Esophagus muscularis mucosa (tissue), 4 donors: Measurements from ENCODE around the gene EIF4E2. TPM values are rescaled to one million over a fixed set of nuclear protein-coding genes. Genes with fewer than 3 reads are reported as not detected.

Experiments used
- DNase-seq: peaks from one replicate; pipeline ENCODE4 v3.0.0-alpha.2; 2017; ENCODE audit errors: extremely low spot score
- H3K27ac ChIP-seq, 4 donors: fragments of 200-600 bp; sonication (generic); replicated peaks in 1 of 4; 1 replicate in 3 of 4; 2 replicates in 1 of 4; pipeline ENCODE4 v1.5.1; 2016 to 2019; ENCODE audit warnings: mild to moderate bottlenecking in 1 of 4
- H3K27me3 ChIP-seq, 4 donors: fragments of 200-600 bp; sonication (generic); one replicate each; pipeline versions ENCODE4 v1.5.1 to v1.6.0; 2016 to 2019
- H3K36me3 ChIP-seq, 4 donors: fragments of 200-600 bp; sonication (generic); one replicate each; pipeline ENCODE4 v1.5.1; 2016 to 2019
- H3K4me1 ChIP-seq, 4 donors: fragments of 200-600 bp; sonication (generic); one replicate each; pipeline ENCODE4 v1.5.1; 2016 to 2019
- H3K4me3 ChIP-seq, 4 donors: fragments of 200-600 bp; sonication (generic); 1 replicate in 2 of 4; 2 replicates in 2 of 4; pipeline ENCODE4 v1.5.1; 2016 to 2019; ENCODE audit warnings: mild to moderate bottlenecking in 4 of 4, moderate library complexity in 1 of 4
- H3K9me3 ChIP-seq, 4 donors: fragments of 200-600 bp; sonication (generic); 1 replicate in 3 of 4; 2 replicates in 1 of 4; pipeline ENCODE4 v1.5.1; 2016 to 2019
- EP300 ChIP-seq: sonication (generic); formaldehyde crosslinking; IDR thresholded peaks from one replicate; pipeline ENCODE4 v1.6.1; 2017; ENCODE audit warnings: antibody characterized with exemption
- POLR2A ChIP-seq: fragments of 450-650 bp; IDR thresholded peaks from one replicate; pipeline ENCODE4 v1.6.1; 2017; ENCODE audit warnings: antibody characterized with exemption, moderate library complexity, mild to moderate bottlenecking, low read depth
- POLR2AphosphoS5 ChIP-seq, 2 donors: sonication (generic); formaldehyde crosslinking; IDR thresholded peaks; one replicate each; pipeline ENCODE4 v1.6.1; 2017; ENCODE audit warnings: antibody characterized with exemption in 2 of 2
- WGBS: methylation state at CpG from one replicate; pipeline ENCODE4 v1.1.5; 2018; 5-methylcytosine and 5-hydroxymethylcytosine counted together
- intact Hi-C: fragments of 100-400 bp; cut with DNase I; formaldehyde crosslinking; loops from one replicate; pipeline ENCODE4 v1.15.1; 2023
- total RNA-seq, 4 donors: library from RNA; depleted of rRNA; stranded (reverse); fragments of >200 nt; gene quantifications; one replicate each; pipeline versions ENCODE4 v1.1.0 to v1.2.1, GENCODE V29; 2016
- TF ChIP-seq, protein P1 (sequence below), 3 experiments: fragments of 200-600 bp in 2 of 3; fragments of 450-650 bp in 1 of 3; sonication (generic) in 2 of 3; IDR thresholded peaks; one replicate each; pipeline ENCODE4 v1.5.1; 2017 to 2019; ENCODE audit warnings: antibody characterized with exemption in 3 of 3, mild to moderate bottlenecking in 2 of 3, moderate library complexity in 1 of 3

Gene EIF4E2
- total RNA-seq, 4 donors from 2014 or later = 37.0 to 55.8 (median 44.2) TPM

DNA sequence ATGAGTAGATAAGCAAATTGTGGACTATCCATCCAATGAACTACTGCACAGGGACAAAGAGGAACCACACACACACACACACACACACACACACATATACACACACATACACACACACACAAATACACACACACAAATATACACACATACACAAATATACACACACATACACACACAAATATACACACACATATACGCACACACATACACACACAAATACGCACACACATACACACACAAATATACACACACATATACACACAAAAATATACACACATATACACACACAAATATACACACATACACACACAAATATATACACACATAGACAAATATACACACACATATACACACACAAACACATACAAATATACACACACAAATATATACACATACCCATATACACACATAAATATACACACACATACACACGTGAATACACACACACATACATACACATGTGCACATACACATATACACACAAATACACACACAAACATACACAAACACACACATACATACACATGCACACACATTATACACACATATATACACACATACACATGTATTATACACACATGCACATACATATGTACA lies 63.1 kb downstream of the EIF4E2 start:
- intact Hi-C loops = no loop called here

DNA sequence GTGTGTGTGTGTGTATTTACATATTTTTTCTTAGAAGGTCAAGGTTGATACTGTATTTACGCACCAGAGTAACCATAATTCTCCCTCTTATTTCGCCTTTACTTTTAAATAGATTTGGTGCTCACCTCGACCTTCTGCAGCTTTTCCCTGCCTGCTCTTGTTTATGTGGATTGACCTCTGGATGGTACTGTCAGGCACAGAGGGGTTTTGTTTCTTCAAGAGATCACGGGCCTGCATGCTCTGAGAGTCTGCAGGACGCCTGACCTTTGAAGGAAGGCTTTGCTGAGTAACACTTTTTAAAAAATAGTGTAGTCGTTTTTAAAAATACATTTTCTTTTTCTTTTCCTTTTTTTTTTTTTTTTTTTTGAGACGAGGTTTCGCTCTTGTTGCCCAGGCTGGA lies 64.8 kb downstream of the EIF4E2 start:
- Histone ChIP-seq H3K27me3 (no peaks in the 10 kb centered on the region), H3K27ac (no peak overlapping the region), H3K4me3 (no peak overlapping the region), H3K4me1 (no peaks in the 10 kb centered on the region), H3K36me3 (no peaks in the 10 kb centered on the region), H3K9me3 (no peaks in the 10 kb centered on the region)
- intact Hi-C loops = no loop called here
- DNase-seq = no peak
- 69% methylated on average over 8 of the region's 8 CpGs for WGBS
- no peak for TF ChIP-seq EP300
- TF ChIP-seq, protein P1, sequence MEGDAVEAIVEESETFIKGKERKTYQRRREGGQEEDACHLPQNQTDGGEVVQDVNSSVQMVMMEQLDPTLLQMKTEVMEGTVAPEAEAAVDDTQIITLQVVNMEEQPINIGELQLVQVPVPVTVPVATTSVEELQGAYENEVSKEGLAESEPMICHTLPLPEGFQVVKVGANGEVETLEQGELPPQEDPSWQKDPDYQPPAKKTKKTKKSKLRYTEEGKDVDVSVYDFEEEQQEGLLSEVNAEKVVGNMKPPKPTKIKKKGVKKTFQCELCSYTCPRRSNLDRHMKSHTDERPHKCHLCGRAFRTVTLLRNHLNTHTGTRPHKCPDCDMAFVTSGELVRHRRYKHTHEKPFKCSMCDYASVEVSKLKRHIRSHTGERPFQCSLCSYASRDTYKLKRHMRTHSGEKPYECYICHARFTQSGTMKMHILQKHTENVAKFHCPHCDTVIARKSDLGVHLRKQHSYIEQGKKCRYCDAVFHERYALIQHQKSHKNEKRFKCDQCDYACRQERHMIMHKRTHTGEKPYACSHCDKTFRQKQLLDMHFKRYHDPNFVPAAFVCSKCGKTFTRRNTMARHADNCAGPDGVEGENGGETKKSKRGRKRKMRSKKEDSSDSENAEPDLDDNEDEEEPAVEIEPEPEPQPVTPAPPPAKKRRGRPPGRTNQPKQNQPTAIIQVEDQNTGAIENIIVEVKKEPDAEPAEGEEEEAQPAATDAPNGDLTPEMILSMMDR (IDR thresholded peaks at IDR 0.05) = no peak
- no peak for TF ChIP-seq POLR2A
- no peak for TF ChIP-seq POLR2AphosphoS5 (IDR thresholded peaks at IDR 0.05)

More for the DNA sequence above, 63.1 kb downstream of the EIF4E2 start:
- H3K27me3 ChIP-seq = no peaks in the 10 kb centered on the region
- no peaks in the 10 kb centered on the region for H3K9me3 ChIP-seq
- no peak for TF ChIP-seq EP300
- TF ChIP-seq, protein P1 (IDR thresholded peaks at IDR 0.05) = no peak
- no peak for TF ChIP-seq POLR2AphosphoS5 (IDR thresholded peaks at IDR 0.05)
- TF ChIP-seq POLR2A = no peak
- WGBS = 53% methylated on average over 3 of the region's 3 CpGs
- no peak for DNase-seq
- no peaks in the 10 kb centered on the region for H3K36me3 ChIP-seq
- no peak overlapping the region for H3K4me3 ChIP-seq
- no peaks in the 10 kb centered on the region for H3K4me1 ChIP-seq
- H3K27ac ChIP-seq = no peak overlapping the region

Other genes starting within 250 kb of the EIF4E2 start
- under 1 TPM in 1 of 4 donors, not detected in 3; 0.06 TPM for gene ALPP, start 171.9 kb upstream of the EIF4E2 start, total RNA-seq
- not detected for gene ALPG, start 143.8 kb upstream of the EIF4E2 start, total RNA-seq
- gene ALPI, start 94.5 kb upstream of the EIF4E2 start, total RNA-seq = under 1 TPM in 1 of 4 donors, not detected in 3; 0.17 TPM
- 1 to 10 TPM in 2 of 4 donors, under 1 TPM in 1, not detected in 1; 0.66 to 1.6 (median 1.4) TPM for gene ECEL1, start 62.9 kb upstream of the EIF4E2 start, total RNA-seq
- not detected for gene PRSS56, start 30.3 kb upstream of the EIF4E2 start, total RNA-seq
- not detected for gene CHRND, start 24.5 kb upstream of the EIF4E2 start, total RNA-seq
- gene CHRNG, start 11.0 kb upstream of the EIF4E2 start, total RNA-seq = not detected
- gene TIGD1, start 132 bp upstream of the EIF4E2 start, total RNA-seq = 1 to 10 TPM; 1.2 to 1.7 (median 1.6) TPM
- gene EFHD1, start 82.9 kb downstream of the EIF4E2 start, total RNA-seq = 10 to 100 TPM; 13.3 to 23.7 (median 15.3) TPM
- gene GIGYF2, start 146.6 kb downstream of the EIF4E2 start, total RNA-seq = 10 to 100 TPM; 54.2 to 64.7 (median 59.9) TPM
- gene KCNJ13, start 225.9 kb downstream of the EIF4E2 start, total RNA-seq = not detected